ENCODE measurements around the gene PLD5.
"Not testable (repeated sequence)": the region's sequence is repeated elsewhere in the genome, so short reads cannot be mapped to it uniquely, and the experiment has no call there.

The PLD5 gene

GRCh38 chr1:242489545-242489944, 35.0 kb downstream of the PLD5 start:
- peaks cover 8% of the 10 kb centered on the region; the same call in 1 of the 2 replicates for H3K4me1 ChIP-seq (ENCODE audit: control insufficient read depth, insufficient read depth, low read length)
- H3K27me3 ChIP-seq (ENCODE audit: control insufficient read depth, insufficient read depth, low read length): no peaks in the 10 kb centered on the region
- no peak overlapping the region for H3K27ac ChIP-seq (ENCODE audit: low read depth, low read length)
- no peak overlapping the region for H3K4me3 ChIP-seq (ENCODE audit: low read depth, low read length)
- H3K9ac ChIP-seq (ENCODE audit: low read length): no peak overlapping the region
- no peaks in the 10 kb centered on the region for H3K36me3 ChIP-seq (ENCODE audit: control insufficient read depth, insufficient read depth, low read length)
- H3K9me3 ChIP-seq (ENCODE audit: control insufficient read depth, insufficient read depth, low read depth, low read length): peaks cover 11% of the 10 kb centered on the region; the same call in 1 of the 2 replicates

DNA sequence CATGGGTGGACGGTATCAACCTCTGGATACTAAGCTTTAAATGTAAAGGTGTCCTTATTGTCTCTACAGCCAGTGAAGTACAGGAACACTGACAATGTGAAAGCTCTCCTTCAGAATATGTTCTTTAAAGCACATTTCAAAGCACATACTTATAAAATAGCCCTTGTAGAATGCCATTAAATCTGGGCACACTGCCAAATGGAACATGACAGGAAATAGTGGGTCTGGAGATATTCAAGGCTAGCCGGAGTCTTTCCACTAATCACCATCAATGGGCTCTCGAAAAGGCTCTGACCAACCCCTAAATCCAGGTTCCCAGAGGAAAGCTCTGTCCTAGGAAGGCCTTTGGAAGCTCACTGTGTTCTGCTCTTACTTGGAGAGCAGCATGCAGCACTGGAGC, 46.6 kb downstream of the PLD5 start:
- Histone ChIP-seq H3K4me3 (ENCODE audit: low read depth, low read length) (no peak overlapping the region), H3K4me1 (ENCODE audit: control insufficient read depth, insufficient read depth, low read length) (no peaks in the 10 kb centered on the region), H3K27ac (ENCODE audit: low read depth, low read length) (no peak overlapping the region), H3K27me3 (ENCODE audit: control insufficient read depth, insufficient read depth, low read length) (no peaks in the 10 kb centered on the region), H3K36me3 (ENCODE audit: control insufficient read depth, insufficient read depth, low read length) (no peaks in the 10 kb centered on the region), H3K9me3 (ENCODE audit: control insufficient read depth, insufficient read depth, low read depth, low read length) (peaks cover 4% of the 10 kb centered on the region), H3K9ac (ENCODE audit: low read length) (no peak overlapping the region)

GRCh38 chr1:242470774-242471173, 53.7 kb downstream of the PLD5 start:
- Histone ChIP-seq H3K9ac (ENCODE audit: low read length) (no peak overlapping the region), H3K4me1 (ENCODE audit: control insufficient read depth, insufficient read depth, low read length) (no peaks in the 10 kb centered on the region), H3K27me3 (ENCODE audit: control insufficient read depth, insufficient read depth, low read length) (no peaks in the 10 kb centered on the region), H3K27ac (ENCODE audit: low read depth, low read length) (no peak overlapping the region), H3K36me3 (ENCODE audit: control insufficient read depth, insufficient read depth, low read length) (no peaks in the 10 kb centered on the region), H3K9me3 (ENCODE audit: control insufficient read depth, insufficient read depth, low read depth, low read length) (no peaks in the 10 kb centered on the region), H3K4me3 (ENCODE audit: low read depth, low read length) (no peak overlapping the region)

DNA sequence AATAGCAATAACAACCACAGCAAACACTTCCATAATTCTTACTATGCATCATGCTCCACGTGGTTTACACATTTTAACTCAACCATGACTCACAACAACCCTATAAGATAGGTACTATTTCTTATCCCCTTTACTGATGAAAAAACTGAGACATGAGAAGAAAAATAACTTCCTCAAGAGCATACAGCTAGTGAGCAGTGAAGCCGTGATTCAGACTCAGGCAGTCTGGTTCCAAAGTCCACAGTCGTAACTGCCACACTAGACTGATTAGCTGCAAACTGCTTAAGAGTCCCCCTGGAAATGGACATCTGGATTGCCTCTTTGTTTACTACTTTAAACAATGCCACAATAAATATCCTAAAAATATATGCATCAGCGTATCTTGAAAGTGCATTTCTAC, 55.7 kb downstream of the PLD5 start:
- H3K9ac ChIP-seq (ENCODE audit: low read length): no peak overlapping the region
- H3K27ac ChIP-seq (ENCODE audit: low read depth, low read length): no peak overlapping the region
- H3K9me3 ChIP-seq (ENCODE audit: control insufficient read depth, insufficient read depth, low read depth, low read length): no peaks in the 10 kb centered on the region
- H3K36me3 ChIP-seq (ENCODE audit: control insufficient read depth, insufficient read depth, low read length): no peaks in the 10 kb centered on the region
- H3K4me3 ChIP-seq (ENCODE audit: low read depth, low read length): no peak overlapping the region
- no peaks in the 10 kb centered on the region for H3K4me1 ChIP-seq (ENCODE audit: control insufficient read depth, insufficient read depth, low read length)
- H3K27me3 ChIP-seq (ENCODE audit: control insufficient read depth, insufficient read depth, low read length): no peaks in the 10 kb centered on the region

- H3K36me3 ChIP-seq (ENCODE audit: control insufficient read depth, insufficient read depth, low read length): no peaks in the 10 kb centered on the region
- H3K4me3 ChIP-seq (ENCODE audit: low read depth, low read length): no peak overlapping the region
- H3K4me1 ChIP-seq (ENCODE audit: control insufficient read depth, insufficient read depth, low read length): no peaks in the 10 kb centered on the region
- no peaks in the 10 kb centered on the region for H3K27me3 ChIP-seq (ENCODE audit: control insufficient read depth, insufficient read depth, low read length)
- H3K27ac ChIP-seq (ENCODE audit: low read depth, low read length): no peak overlapping the region
- H3K9ac ChIP-seq (ENCODE audit: low read length): no peak overlapping the region
- H3K9me3 ChIP-seq (ENCODE audit: control insufficient read depth, insufficient read depth, low read depth, low read length): no peaks in the 10 kb centered on the region
These were observed 56.8 kb downstream of the PLD5 start for GRCh38 chr1:242467556-242468145.

GRCh38 chr1:242462867-242463266, 61.6 kb downstream of the PLD5 start:
- H3K4me3 ChIP-seq (ENCODE audit: low read depth, low read length): no peak overlapping the region
- no peaks in the 10 kb centered on the region for H3K27me3 ChIP-seq (ENCODE audit: control insufficient read depth, insufficient read depth, low read length)

DNA sequence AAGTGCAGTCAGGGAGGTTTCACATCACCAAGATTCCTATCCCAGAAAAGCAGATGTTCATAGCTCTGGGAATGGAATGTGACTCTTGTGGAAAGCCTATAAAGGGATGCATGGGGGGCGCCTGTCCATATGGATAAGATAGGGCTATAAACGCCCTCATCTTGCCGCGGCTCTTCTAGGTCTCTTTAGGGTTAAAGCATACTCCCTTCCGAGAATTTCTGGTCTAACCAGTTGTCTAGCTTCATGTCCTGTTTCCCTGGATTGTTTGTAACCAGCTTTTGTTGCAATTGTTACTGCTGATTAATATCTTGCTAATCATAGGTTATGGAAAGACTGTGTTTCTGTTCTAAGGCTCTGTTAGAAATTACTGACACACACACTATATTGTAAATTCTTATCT, 64.8 kb downstream of the PLD5 start:
- not testable (repeated sequence) for H3K9me3 ChIP-seq (ENCODE audit: control insufficient read depth, insufficient read depth, low read depth, low read length); H3K9ac ChIP-seq (ENCODE audit: low read length); H3K27me3 ChIP-seq (ENCODE audit: control insufficient read depth, insufficient read depth, low read length); H3K4me3 ChIP-seq (ENCODE audit: low read depth, low read length); H3K36me3 ChIP-seq (ENCODE audit: control insufficient read depth, insufficient read depth, low read length); H3K27ac ChIP-seq (ENCODE audit: low read depth, low read length)
- peaks cover 13% of the 10 kb centered on the region; the same call in 1 of the 2 replicates for H3K4me1 ChIP-seq (ENCODE audit: control insufficient read depth, insufficient read depth, low read length)

More at GRCh38 chr1:242462867-242463266, 61.6 kb downstream of the PLD5 start:
- Histone ChIP-seq H3K9me3 (ENCODE audit: control insufficient read depth, insufficient read depth, low read depth, low read length) (no peaks in the 10 kb centered on the region), H3K4me1 (ENCODE audit: control insufficient read depth, insufficient read depth, low read length) (no peaks in the 10 kb centered on the region), H3K9ac (ENCODE audit: low read length) (no peak overlapping the region), H3K27ac (ENCODE audit: low read depth, low read length) (no peak overlapping the region), H3K36me3 (ENCODE audit: control insufficient read depth, insufficient read depth, low read length) (no peaks in the 10 kb centered on the region)

DNA sequence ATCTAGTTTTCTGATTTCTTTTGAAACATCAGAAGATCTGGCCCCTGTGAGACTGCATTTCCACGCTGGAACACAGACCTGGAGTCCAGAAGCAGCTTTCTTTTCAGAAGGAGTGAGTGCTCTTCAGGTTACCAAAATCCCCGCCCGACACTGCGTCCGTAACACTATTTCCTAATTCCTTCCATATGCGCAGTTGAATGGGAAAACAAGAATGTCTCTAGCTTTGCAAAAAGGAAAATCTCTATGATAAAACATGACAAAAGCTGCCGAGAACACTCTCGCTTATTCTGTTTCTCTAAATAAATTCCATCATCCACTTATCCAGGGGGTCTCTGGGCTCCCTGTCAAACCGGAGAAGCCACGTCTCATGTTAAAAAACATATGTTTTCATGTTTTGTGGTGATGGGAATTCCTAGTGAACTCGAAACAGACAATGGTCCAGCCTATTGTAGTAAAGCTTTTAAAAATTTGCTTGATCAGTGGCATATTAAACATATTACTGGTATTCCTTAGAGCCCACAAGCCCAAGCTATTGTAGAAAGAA, 67.7 kb downstream of the PLD5 start:
- no peak overlapping the region for H3K27ac ChIP-seq (ENCODE audit: low read depth, low read length)
- H3K9me3 ChIP-seq (ENCODE audit: control insufficient read depth, insufficient read depth, low read depth, low read length): no peaks in the 10 kb centered on the region
- no peaks in the 10 kb centered on the region for H3K27me3 ChIP-seq (ENCODE audit: control insufficient read depth, insufficient read depth, low read length)
- peaks cover 13% of the 10 kb centered on the region; the same call in 1 of the 2 replicates for H3K4me1 ChIP-seq (ENCODE audit: control insufficient read depth, insufficient read depth, low read length)
- no peak overlapping the region for H3K4me3 ChIP-seq (ENCODE audit: low read depth, low read length)
- no peak overlapping the region for H3K9ac ChIP-seq (ENCODE audit: low read length)
- H3K36me3 ChIP-seq (ENCODE audit: control insufficient read depth, insufficient read depth, low read length): no peaks in the 10 kb centered on the region

GRCh38 chr1:242455052-242455361, 69.5 kb downstream of the PLD5 start:
- no peaks in the 10 kb centered on the region for H3K36me3 ChIP-seq (ENCODE audit: control insufficient read depth, insufficient read depth, low read length)
- no peak overlapping the region for H3K4me3 ChIP-seq (ENCODE audit: low read depth, low read length)
- no peaks in the 10 kb centered on the region for H3K27me3 ChIP-seq (ENCODE audit: control insufficient read depth, insufficient read depth, low read length)
- H3K27ac ChIP-seq (ENCODE audit: low read depth, low read length): no peak overlapping the region
- H3K9me3 ChIP-seq (ENCODE audit: control insufficient read depth, insufficient read depth, low read depth, low read length): no peaks in the 10 kb centered on the region
- no peak overlapping the region for H3K9ac ChIP-seq (ENCODE audit: low read length)
- H3K4me1 ChIP-seq (ENCODE audit: control insufficient read depth, insufficient read depth, low read length): peaks cover 13% of the 10 kb centered on the region; the same call in 1 of the 2 replicates

GRCh38 chr1:242454262-242455051, 70.0 kb downstream of the PLD5 start:
- no peak overlapping the region for H3K4me3 ChIP-seq (ENCODE audit: low read depth, low read length)
- H3K36me3 ChIP-seq (ENCODE audit: control insufficient read depth, insufficient read depth, low read length): no peaks in the 10 kb centered on the region
- no peak overlapping the region for H3K27ac ChIP-seq (ENCODE audit: low read depth, low read length)

DNA sequence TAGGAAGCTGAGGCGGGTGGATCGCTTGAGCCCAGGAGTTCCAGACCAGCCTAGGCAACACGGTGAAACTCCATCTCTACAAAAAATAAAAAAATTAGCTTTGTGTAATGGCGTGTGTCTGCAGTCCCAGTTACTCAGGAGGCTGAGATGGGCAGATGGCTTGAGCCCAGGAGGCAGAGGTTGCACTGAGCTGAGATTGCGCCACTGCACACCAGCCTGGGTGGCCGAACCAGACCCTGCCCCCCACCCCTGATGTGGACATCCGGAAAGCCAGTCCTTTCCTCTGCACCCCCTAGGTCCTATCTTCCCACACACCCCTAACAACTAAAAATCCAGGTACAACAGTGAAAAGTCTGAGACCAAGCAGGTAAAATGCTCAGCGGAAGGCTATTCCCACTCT, 71.9 kb downstream of the PLD5 start:
- H3K36me3 ChIP-seq (ENCODE audit: control insufficient read depth, insufficient read depth, low read length): no peaks in the 10 kb centered on the region
- H3K9ac ChIP-seq (ENCODE audit: low read length): no peak overlapping the region
- no peaks in the 10 kb centered on the region for H3K27me3 ChIP-seq (ENCODE audit: control insufficient read depth, insufficient read depth, low read length)
- H3K27ac ChIP-seq (ENCODE audit: low read depth, low read length): no peak overlapping the region
- no peak overlapping the region for H3K4me3 ChIP-seq (ENCODE audit: low read depth, low read length)
- H3K4me1 ChIP-seq (ENCODE audit: control insufficient read depth, insufficient read depth, low read length): peaks cover 34% of the 10 kb centered on the region; the same call in 1 of the 2 replicates
- no peaks in the 10 kb centered on the region for H3K9me3 ChIP-seq (ENCODE audit: control insufficient read depth, insufficient read depth, low read depth, low read length)

More at GRCh38 chr1:242454262-242455051, 70.0 kb downstream of the PLD5 start:
- Histone ChIP-seq H3K4me1 (ENCODE audit: control insufficient read depth, insufficient read depth, low read length) (peaks cover 18% of the 10 kb centered on the region; the same call in 1 of the 2 replicates), H3K9me3 (ENCODE audit: control insufficient read depth, insufficient read depth, low read depth, low read length) (no peaks in the 10 kb centered on the region), H3K27me3 (ENCODE audit: control insufficient read depth, insufficient read depth, low read length) (no peaks in the 10 kb centered on the region), H3K9ac (ENCODE audit: low read length) (no peak overlapping the region)

All from HUES6 (cell line).